ENCODE measurements around the gene DCLK1.

- no peak for TF ChIP-seq POLR2A (IDR thresholded peaks at IDR 0.05)
- TF ChIP-seq POLR2AphosphoS5 (IDR thresholded peaks at IDR 0.05; ENCODE audit: insufficient read depth in 1 of 2, low read depth in 1 of 2): no peak
- TF ChIP-seq CTCF (IDR thresholded peaks at IDR 0.05): no peak
Measured at GRCh38 chr13:36108342-36108741, 22.8 kb downstream of the DCLK1 start.

All from vagina (tissue), 2 donors.